ENCODE results near the gene TMOD1. TPM values are rescaled to one million over a fixed set of nuclear protein-coding genes. Genes with fewer than 3 reads are reported as not detected.

The TMOD1 gene
- total and polyA plus RNA-seq, 10 of the 15 experiments (the other 5 are each of a cell fraction or from before 2014, with no cell fraction given): 4.0 to 44.1 (median 15.4) TPM

- TF ChIP-seq CEBPZ (IDR thresholded peaks at IDR 0.05; ENCODE audit: low read depth, low read length) (no peak), NRF1 (conservative IDR thresholded peaks at IDR 0.05; ENCODE audit: low read depth, low read length) (no peak), RFX5 (IDR thresholded peaks at IDR 0.05; ENCODE audit: low read depth, low read length) (no peak), RUNX3 (IDR thresholded peaks at IDR 0.05; ENCODE audit: low read length) (no peak), BMI1 (IDR thresholded peaks at IDR 0.05; ENCODE audit: borderline replicate concordance) (no peak)
Measured at GRCh38 chr9:97543561-97543960, 42.1 kb downstream of the TMOD1 start (continued).

DNA sequence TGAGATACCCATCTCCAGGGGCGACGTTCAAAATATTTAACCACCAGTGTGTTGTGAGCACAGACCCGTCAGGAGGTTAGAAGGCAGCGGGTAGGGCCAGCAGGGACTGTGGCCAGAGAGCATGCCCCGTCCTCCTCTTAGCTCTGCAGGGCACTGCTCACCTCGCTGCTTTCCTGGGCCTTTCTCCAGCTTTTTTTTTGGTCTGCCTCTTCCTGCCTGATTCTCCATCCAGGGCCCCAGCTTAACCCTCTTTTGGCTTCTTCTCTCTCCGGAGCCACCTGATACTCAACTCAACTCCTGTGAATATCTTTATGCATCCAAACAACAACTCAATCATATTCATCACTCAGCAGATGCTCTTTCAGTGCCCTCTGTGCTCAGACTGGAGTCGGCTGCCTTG lies 44.0 kb downstream of the TMOD1 start:
- SMC1A ChIA-PET (ENCODE audit: uncharacterized antibody, unreplicated experiment): interaction anchor here (1.2 kb wide), 1 partner anchor 76 kb away, joined by 3 read pairs; no protein-coding TSS in a partner anchor
- H3K79me2 ChIP-seq (ENCODE audit: control insufficient read depth, insufficient read depth, low read length): no peaks in the 10 kb centered on the region
- FAIRE-seq (no peak), DNase-seq (ENCODE audit: low read depth, low spot score) (no peak), ATAC-seq (no peak)
- in situ Hi-C loops (cut with MboI): no loop called here
- CTCF ChIA-PET: no interaction called here
- no peaks in the 10 kb centered on the region for H3K27me3 ChIP-seq (replicated peaks in 1 of 2; ENCODE audit: control insufficient read depth in 2 of 2, insufficient read depth in 2 of 2, low read length in 1 of 2)
- RAD21 ChIA-PET (ENCODE audit: unreplicated experiment): no interaction called here
- no peaks in the 10 kb centered on the region for H3K9me3 ChIP-seq (replicated peaks; ENCODE audit: control insufficient read depth, insufficient read depth, low read length)
- H3K9ac ChIP-seq (ENCODE audit: control insufficient read depth, insufficient read depth, low read length): no peak overlapping the region
- no peak overlapping the region for H3K4me2 ChIP-seq (ENCODE audit: control insufficient read depth, insufficient read depth)
- intact Hi-C loops (cut with micrococcal nuclease; ENCODE audit: unreplicated experiment): no loop called here
- peaks cover 6 to 8% of the 10 kb centered on the region in 2 experiments for H3K36me3 ChIP-seq (ENCODE audit: control insufficient read depth in 2 of 2, insufficient read depth in 2 of 2, low read length in 1 of 2)
- H4K20me1 ChIP-seq (ENCODE audit: control insufficient read depth, insufficient read depth): no peaks in the 10 kb centered on the region
- BruUV-seq (replicated peaks): no TSS peak
- WGBS (ENCODE audit: insufficient coverage, insufficient replicate concordance, low lambda C conversion rate, missing lambda C conversion rate): 59% methylated on average over 8 of the region's 8 CpGs
- H3K27ac ChIP-seq (ENCODE audit: control insufficient read depth, insufficient read depth): no peak overlapping the region
- POLR2A ChIA-PET: no interaction called here
- no peak overlapping the region for H3K4me3 ChIP-seq
- H3K4me1 ChIP-seq (ENCODE audit: control insufficient read depth, insufficient read depth, low read length): no peaks in the 10 kb centered on the region
- H2AFZ ChIP-seq (ENCODE audit: control insufficient read depth, low read depth, low read length): no peak overlapping the region
- no peak for TF ChIP-seq FOXM1 (IDR thresholded peaks at IDR 0.05; ENCODE audit: low read depth, low read length)
- no peak for TF ChIP-seq RFX5 (IDR thresholded peaks at IDR 0.05; ENCODE audit: low read depth, low read length)
- TF ChIP-seq, protein P1, sequence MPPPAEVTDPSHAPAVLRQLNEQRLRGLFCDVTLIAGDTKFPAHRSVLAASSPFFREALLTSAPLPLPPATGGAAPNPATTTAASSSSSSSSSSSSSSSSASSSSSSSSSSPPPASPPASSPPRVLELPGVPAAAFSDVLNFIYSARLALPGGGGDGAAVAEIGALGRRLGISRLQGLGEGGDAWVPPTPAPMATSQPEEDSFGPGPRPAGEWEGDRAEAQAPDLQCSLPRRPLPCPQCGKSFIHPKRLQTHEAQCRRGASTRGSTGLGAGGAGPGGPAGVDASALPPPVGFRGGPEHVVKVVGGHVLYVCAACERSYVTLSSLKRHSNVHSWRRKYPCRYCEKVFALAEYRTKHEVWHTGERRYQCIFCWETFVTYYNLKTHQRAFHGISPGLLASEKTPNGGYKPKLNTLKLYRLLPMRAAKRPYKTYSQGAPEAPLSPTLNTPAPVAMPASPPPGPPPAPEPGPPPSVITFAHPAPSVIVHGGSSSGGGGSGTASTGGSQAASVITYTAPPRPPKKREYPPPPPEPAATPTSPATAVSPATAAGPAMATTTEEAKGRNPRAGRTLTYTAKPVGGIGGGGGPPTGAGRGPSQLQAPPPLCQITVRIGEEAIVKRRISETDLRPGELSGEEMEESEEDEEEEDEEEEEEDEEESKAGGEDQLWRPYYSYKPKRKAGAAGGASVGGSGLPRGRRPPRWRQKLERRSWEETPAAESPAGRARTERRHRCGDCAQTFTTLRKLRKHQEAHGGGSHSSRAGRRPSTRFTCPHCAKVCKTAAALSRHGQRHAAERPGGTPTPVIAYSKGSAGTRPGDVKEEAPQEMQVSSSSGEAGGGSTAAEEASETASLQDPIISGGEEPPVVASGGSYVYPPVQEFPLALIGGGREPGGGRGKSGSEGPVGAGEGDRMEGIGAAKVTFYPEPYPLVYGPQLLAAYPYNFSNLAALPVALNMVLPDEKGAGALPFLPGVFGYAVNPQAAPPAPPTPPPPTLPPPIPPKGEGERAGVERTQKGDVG (CRISPR knock-in tag; IDR thresholded peaks at IDR 0.05): no peak
- TF ChIP-seq, protein P2, sequence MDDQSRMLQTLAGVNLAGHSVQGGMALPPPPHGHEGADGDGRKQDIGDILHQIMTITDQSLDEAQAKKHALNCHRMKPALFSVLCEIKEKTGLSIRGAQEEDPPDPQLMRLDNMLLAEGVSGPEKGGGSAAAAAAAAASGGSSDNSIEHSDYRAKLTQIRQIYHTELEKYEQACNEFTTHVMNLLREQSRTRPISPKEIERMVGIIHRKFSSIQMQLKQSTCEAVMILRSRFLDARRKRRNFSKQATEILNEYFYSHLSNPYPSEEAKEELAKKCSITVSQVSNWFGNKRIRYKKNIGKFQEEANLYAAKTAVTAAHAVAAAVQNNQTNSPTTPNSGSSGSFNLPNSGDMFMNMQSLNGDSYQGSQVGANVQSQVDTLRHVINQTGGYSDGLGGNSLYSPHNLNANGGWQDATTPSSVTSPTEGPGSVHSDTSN (IDR thresholded peaks at IDR 0.05; ENCODE audit: insufficient replicate concordance, low read depth, low read length): no peak
- no peak for TF ChIP-seq GATAD2B (conservative IDR thresholded peaks at IDR 0.05; ENCODE audit: low read depth)
- no peak for TF ChIP-seq POLR2AphosphoS2 (IDR thresholded peaks at IDR 0.05; ENCODE audit: low read depth, low read length)
- no peak for TF ChIP-seq HDAC2 (IDR thresholded peaks at IDR 0.05)
- no peak for TF ChIP-seq EP300 (IDR thresholded peaks at IDR 0.05; ENCODE audit: borderline replicate concordance in 1 of 2, control insufficient read depth in 1 of 2, low read depth in 2 of 2, low read length in 2 of 2)
- TF ChIP-seq STAT3 (IDR thresholded peaks at IDR 0.05; ENCODE audit: low read depth, low read length): no peak
- no peak for TF ChIP-seq RUNX3 (IDR thresholded peaks at IDR 0.05; ENCODE audit: low read length)
- TF ChIP-seq SPI1 (IDR thresholded peaks at IDR 0.05; ENCODE audit: borderline replicate concordance, insufficient read depth, low read depth, low read length): no peak
- no peak for TF ChIP-seq NFXL1 (IDR thresholded peaks at IDR 0.05; ENCODE audit: borderline replicate concordance)
